ENCODE results near the gene RADX. TPM values are rescaled to one million over a fixed set of nuclear protein-coding genes. Genes with fewer than 3 reads are reported as not detected.

Gene RADX
- total RNA-seq, 2 experiments from 2014 or later, result 7.8 TPM

Small RNA genes within 50 kb of the gene (microRNA-seq; reads per million reads assigned to microRNA genes)
- gene MIR548AN (ENCODE audit: borderline microRNAs expressed, borderline replicate concordance), result not detected

Other genes with a start within 250 kb of the RADX start
- gene RNF128, start 114.7 kb downstream of the RADX start, total RNA-seq, result not detected
- under 1 TPM; 0.35 to 0.40 TPM for gene TBC1D8B, start 190.7 kb downstream of the RADX start, total RNA-seq

All from activated CD4-positive, alpha-beta T cell treated with anti-CD3 and anti-CD28 coated beads, Interleukin-2, amount 10 ng/mL, durations not matched to agents 7 days and 5 days (primary cell).